GM19193 (cell line): ENCODE measurements around the gene FAT1.

ENCODE experiments used
- POLR2A ChIP-seq: IDR thresholded peaks from 4 replicates; pipeline ENCODE4 v1.6.1; 2011; ENCODE audit not compliant: insufficient read depth, insufficient read length; ENCODE audit errors: extremely low read depth

FAT1 gene

GRCh38 chr4:186659935-186660334, 63.7 kb downstream of the FAT1 start:
- TF ChIP-seq POLR2A, result no peak

GRCh38 chr4:186658657-186659056, 65.0 kb downstream of the FAT1 start:
- TF ChIP-seq POLR2A, result no peak

- TF ChIP-seq POLR2A, result no peak
Measured at GRCh38 chr4:186657764-186658163, 65.9 kb downstream of the FAT1 start.

- no peak for TF ChIP-seq POLR2A
Measured at GRCh38 chr4:186653969-186654368, 69.7 kb downstream of the FAT1 start.

GRCh38 chr4:186651624-186652023, 72.0 kb downstream of the FAT1 start:
- TF ChIP-seq POLR2A, result no peak

GRCh38 chr4:186651181-186651603, 72.5 kb downstream of the FAT1 start:
- TF ChIP-seq POLR2A, result no peak

- TF ChIP-seq POLR2A, result no peak
Measured at GRCh38 chr4:186650401-186651180, 73.1 kb downstream of the FAT1 start.

- TF ChIP-seq POLR2A, result no peak
Measured at GRCh38 chr4:186647821-186648220, 75.8 kb downstream of the FAT1 start.

GRCh38 chr4:186644737-186645261, 78.9 kb downstream of the FAT1 start:
- no peak for TF ChIP-seq POLR2A

- no peak for TF ChIP-seq POLR2A
Measured at GRCh38 chr4:186644311-186644638, 79.4 kb downstream of the FAT1 start.

- TF ChIP-seq POLR2A, result no peak
Measured at GRCh38 chr4:186643501-186644310, 80.0 kb downstream of the FAT1 start.

GRCh38 chr4:186642998-186643397, 80.7 kb downstream of the FAT1 start:
- TF ChIP-seq POLR2A, result no peak

GRCh38 chr4:186642530-186642929, 81.1 kb downstream of the FAT1 start:
- TF ChIP-seq POLR2A, result no peak

GRCh38 chr4:186634591-186635128, 89.0 kb downstream of the FAT1 start:
- no peak for TF ChIP-seq POLR2A

GRCh38 chr4:186633844-186634243, 89.8 kb downstream of the FAT1 start:
- TF ChIP-seq POLR2A, result no peak
